HepG2 (cell line): ENCODE results near the gene WFDC10B. TPM values are rescaled to one million over a fixed set of nuclear protein-coding genes. Genes with fewer than 3 reads are reported as not detected.

Source experiments
- ARNTL ChIP-seq: sonication (generic); formaldehyde crosslinking; IDR thresholded peaks from 2 replicates; pipeline ENCODE4 v1.4.0; 2020; ENCODE audit warnings: mild to moderate bottlenecking, missing genetic modification reagents
- CBFB ChIP-seq: sonication (generic); formaldehyde crosslinking; IDR thresholded peaks from 2 replicates; pipeline ENCODE4 v1.4.0; 2020; ENCODE audit warnings: missing genetic modification reagents
- CREB1 ChIP-seq, 2 experiments: fragments of 450-650 bp in 1 of 2; IDR thresholded peaks; 2 replicates each; pipeline ENCODE4 v1.6.1; 2016 to 2017; ENCODE audit warnings: control low read depth in 1 of 2, mild to moderate bottlenecking in 1 of 2, missing compliant biosample characterization in 1 of 2, missing genetic modification characterization in 1 of 2
- CREM ChIP-seq, 2 experiments: sonication (generic) in 1 of 2; formaldehyde crosslinking in 1 of 2; IDR thresholded peaks; 2 replicates each; pipeline versions ENCODE4 v1.4.0 to v1.6.1; 2016 to 2020; ENCODE audit warnings: antibody characterized with exemption in 1 of 2, mild to moderate bottlenecking in 1 of 2, missing genetic modification reagents in 1 of 2
- EHMT2 ChIP-seq: fragments of 200-600 bp; sonication (generic); IDR thresholded peaks from 2 replicates; pipeline ENCODE4 v1.7.0; 2017; ENCODE audit warnings: antibody characterized with exemption, low read depth, low read length, borderline replicate concordance
- HDAC2 ChIP-seq: sonication (generic); formaldehyde crosslinking; IDR thresholded peaks from 2 replicates; pipeline ENCODE4 v1.4.0; 2020; ENCODE audit warnings: missing genetic modification reagents
- HMG20B ChIP-seq: conservative IDR thresholded peaks from 2 replicates; pipeline ENCODE4 v1.6.1; 2016; ENCODE audit warnings: missing genetic modification reagents, missing compliant biosample characterization
- HOXA7 ChIP-seq: sonication (generic); formaldehyde crosslinking; IDR thresholded peaks from 2 replicates; pipeline ENCODE4 v1.8.1; 2022; ENCODE audit warnings: mild to moderate bottlenecking, missing genetic modification reagents, moderate library complexity
- PAXIP1 ChIP-seq: sonication (generic); formaldehyde crosslinking; conservative IDR thresholded peaks from 2 replicates; pipeline ENCODE4 v1.4.0; 2020; ENCODE audit warnings: mild to moderate bottlenecking, missing genetic modification reagents, moderate library complexity
- RARA ChIP-seq: IDR thresholded peaks from 2 replicates; pipeline ENCODE4 v1.6.1; 2016; ENCODE audit warnings: missing genetic modification reagents, missing compliant biosample characterization
- SALL1 ChIP-seq: sonication (generic); formaldehyde crosslinking; IDR thresholded peaks from 2 replicates; pipeline ENCODE4 v1.8.0; 2022; ENCODE audit warnings: mild to moderate bottlenecking, missing genetic modification reagents
- ZNF292 ChIP-seq: sonication (generic); formaldehyde crosslinking; IDR thresholded peaks from 2 replicates; pipeline ENCODE4 v1.8.1; 2022; ENCODE audit warnings: mild to moderate bottlenecking, low read depth, missing genetic modification reagents, borderline replicate concordance
- ZNF337 ChIP-seq: sonication (generic); formaldehyde crosslinking; IDR thresholded peaks from 2 replicates; pipeline ENCODE4 v1.5.1; 2020; ENCODE audit warnings: missing genetic modification reagents, low read depth, mild to moderate bottlenecking, borderline replicate concordance
- ZNF614 ChIP-seq: IDR thresholded peaks from 2 replicates; pipeline ENCODE4 v1.6.1; 2018; ENCODE audit warnings: missing biosample characterization, missing genetic modification reagents, inconsistent platforms, borderline replicate concordance
- ZNF766 ChIP-seq: sonication (generic); formaldehyde crosslinking; IDR thresholded peaks from 2 replicates; pipeline ENCODE4 v1.5.0; 2020; ENCODE audit warnings: missing genetic modification reagents, borderline replicate concordance
- polyA plus RNA-seq, 8 experiments: library from polyadenylated mRNA; depleted of rRNA in 3 of 8; stranded (reverse) in 7 of 8; unstranded in 1 of 8; fragments of >200 nt; fragmentation: Illumina TruSeq in 4 of 8; extraction: Trizol in 4 of 8; gene quantifications; 2 replicates each; pipeline versions ENCODE4 v1.2.1 to v1.2.3, GENCODE V29; 2011 to 2016; ENCODE audit warnings: low read depth in 4 of 8, missing spikeins in 1 of 8, mixed read lengths in 1 of 8; ENCODE audit not compliant: insufficient read depth in 1 of 8
- total RNA-seq, 5 experiments: library from RNA; depleted of rRNA; stranded (reverse); fragments of >200 nt; fragmentation: Illumina TruSeq; extraction: Trizol; gene quantifications; 2 replicates each; pipeline ENCODE4 v1.2.3, GENCODE V29; 2016; ENCODE audit warnings: low read depth in 1 of 5
- TF ChIP-seq, protein P1 (sequence below): sonication (generic); formaldehyde crosslinking; IDR thresholded peaks from 2 replicates; pipeline ENCODE4 v1.8.0; 2022; ENCODE audit warnings: mild to moderate bottlenecking, missing genetic modification reagents, borderline replicate concordance
- TF ChIP-seq, protein P2 (sequence below): sonication (generic); formaldehyde crosslinking; IDR thresholded peaks from 2 replicates; pipeline ENCODE4 v1.4.0; 2020; ENCODE audit warnings: mild to moderate bottlenecking, missing genetic modification reagents, borderline replicate concordance
- TF ChIP-seq, protein P3 (sequence below): IDR thresholded peaks from 2 replicates; pipeline ENCODE4 v1.6.1; 2018; ENCODE audit warnings: missing genetic modification reagents, mild to moderate bottlenecking, missing compliant biosample characterization

The WFDC10B gene
- total and polyA plus RNA-seq, 2 of the 13 experiments (the other 11 are each of a cell fraction or from before 2014, with no cell fraction given), result 0.24 TPM; not detected in 1

- TF ChIP-seq ZNF614, result peak; percentile 77; the same call in 1 of the 2 replicates
- no peak for TF ChIP-seq CREB1 (IDR thresholded peaks at IDR 0.05)
- TF ChIP-seq CREB1 (CRISPR knock-in tag; IDR thresholded peaks at IDR 0.05), result peak; percentile 53; the same call in 1 of the 2 replicates
- TF ChIP-seq HDAC2 (CRISPR knock-in tag), result peak; percentile 77
- TF ChIP-seq HMG20B (CRISPR knock-in tag), result peak; percentile 89
- TF ChIP-seq ZNF337 (CRISPR knock-in tag), result no peak
- TF ChIP-seq, protein P1, sequence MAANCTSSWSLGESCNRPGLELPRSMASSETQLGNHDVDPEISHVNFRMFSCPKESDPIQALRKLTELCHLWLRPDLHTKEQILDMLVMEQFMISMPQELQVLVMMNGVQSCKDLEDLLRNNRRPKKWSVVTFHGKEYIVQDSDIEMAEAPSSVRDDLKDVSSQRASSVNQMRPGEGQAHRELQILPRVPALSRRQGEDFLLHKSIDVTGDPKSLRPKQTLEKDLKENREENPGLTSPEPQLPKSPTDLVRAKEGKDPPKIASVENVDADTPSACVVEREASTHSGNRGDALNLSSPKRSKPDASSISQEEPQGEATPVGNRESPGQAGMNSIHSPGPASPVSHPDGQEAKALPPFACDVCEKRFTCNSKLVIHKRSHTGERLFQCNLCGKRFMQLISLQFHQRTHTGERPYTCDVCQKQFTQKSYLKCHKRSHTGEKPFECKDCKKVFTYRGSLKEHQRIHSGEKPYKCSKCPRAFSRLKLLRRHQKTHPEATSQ, result 0 out of 2 replicates have a peak, but pooled peaks have one; percentile 34
- TF ChIP-seq ZNF292 (CRISPR knock-in tag), result 0 out of 2 replicates have a peak, but pooled peaks have one; percentile 44
- TF ChIP-seq HOXA7, result no peak
- TF ChIP-seq CBFB, result peak; percentile 98
- TF ChIP-seq, protein P2, sequence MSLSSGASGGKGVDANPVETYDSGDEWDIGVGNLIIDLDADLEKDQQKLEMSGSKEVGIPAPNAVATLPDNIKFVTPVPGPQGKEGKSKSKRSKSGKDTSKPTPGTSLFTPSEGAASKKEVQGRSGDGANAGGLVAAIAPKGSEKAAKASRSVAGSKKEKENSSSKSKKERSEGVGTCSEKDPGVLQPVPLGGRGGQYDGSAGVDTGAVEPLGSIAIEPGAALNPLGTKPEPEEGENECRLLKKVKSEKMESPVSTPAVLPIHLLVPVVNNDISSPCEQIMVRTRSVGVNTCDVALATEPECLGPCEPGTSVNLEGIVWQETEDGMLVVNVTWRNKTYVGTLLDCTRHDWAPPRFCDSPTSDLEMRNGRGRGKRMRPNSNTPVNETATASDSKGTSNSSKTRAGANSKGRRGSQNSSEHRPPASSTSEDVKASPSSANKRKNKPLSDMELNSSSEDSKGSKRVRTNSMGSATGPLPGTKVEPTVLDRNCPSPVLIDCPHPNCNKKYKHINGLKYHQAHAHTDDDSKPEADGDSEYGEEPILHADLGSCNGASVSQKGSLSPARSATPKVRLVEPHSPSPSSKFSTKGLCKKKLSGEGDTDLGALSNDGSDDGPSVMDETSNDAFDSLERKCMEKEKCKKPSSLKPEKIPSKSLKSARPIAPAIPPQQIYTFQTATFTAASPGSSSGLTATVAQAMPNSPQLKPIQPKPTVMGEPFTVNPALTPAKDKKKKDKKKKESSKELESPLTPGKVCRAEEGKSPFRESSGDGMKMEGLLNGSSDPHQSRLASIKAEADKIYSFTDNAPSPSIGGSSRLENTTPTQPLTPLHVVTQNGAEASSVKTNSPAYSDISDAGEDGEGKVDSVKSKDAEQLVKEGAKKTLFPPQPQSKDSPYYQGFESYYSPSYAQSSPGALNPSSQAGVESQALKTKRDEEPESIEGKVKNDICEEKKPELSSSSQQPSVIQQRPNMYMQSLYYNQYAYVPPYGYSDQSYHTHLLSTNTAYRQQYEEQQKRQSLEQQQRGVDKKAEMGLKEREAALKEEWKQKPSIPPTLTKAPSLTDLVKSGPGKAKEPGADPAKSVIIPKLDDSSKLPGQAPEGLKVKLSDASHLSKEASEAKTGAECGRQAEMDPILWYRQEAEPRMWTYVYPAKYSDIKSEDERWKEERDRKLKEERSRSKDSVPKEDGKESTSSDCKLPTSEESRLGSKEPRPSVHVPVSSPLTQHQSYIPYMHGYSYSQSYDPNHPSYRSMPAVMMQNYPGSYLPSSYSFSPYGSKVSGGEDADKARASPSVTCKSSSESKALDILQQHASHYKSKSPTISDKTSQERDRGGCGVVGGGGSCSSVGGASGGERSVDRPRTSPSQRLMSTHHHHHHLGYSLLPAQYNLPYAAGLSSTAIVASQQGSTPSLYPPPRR, result peak; percentile 51; the same call in 1 of the 2 replicates
- TF ChIP-seq ZNF766 (CRISPR knock-in tag), result no peak
- TF ChIP-seq, protein P3, sequence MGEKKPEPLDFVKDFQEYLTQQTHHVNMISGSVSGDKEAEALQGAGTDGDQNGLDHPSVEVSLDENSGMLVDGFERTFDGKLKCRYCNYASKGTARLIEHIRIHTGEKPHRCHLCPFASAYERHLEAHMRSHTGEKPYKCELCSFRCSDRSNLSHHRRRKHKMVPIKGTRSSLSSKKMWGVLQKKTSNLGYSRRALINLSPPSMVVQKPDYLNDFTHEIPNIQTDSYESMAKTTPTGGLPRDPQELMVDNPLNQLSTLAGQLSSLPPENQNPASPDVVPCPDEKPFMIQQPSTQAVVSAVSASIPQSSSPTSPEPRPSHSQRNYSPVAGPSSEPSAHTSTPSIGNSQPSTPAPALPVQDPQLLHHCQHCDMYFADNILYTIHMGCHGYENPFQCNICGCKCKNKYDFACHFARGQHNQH, result peak; percentile 67; the same call in 1 of the 2 replicates
- TF ChIP-seq ARNTL, result 0 out of 2 replicates have a peak, but pooled peaks have one; percentile 34
- TF ChIP-seq SALL1 (CRISPR knock-in tag), result peak; percentile 56; the same call in 1 of the 2 replicates
- TF ChIP-seq CREM (IDR thresholded peaks at IDR 0.05), result peak; percentile 55; the same call in 1 of the 2 replicates
- no peak for TF ChIP-seq CREM (CRISPR knock-in tag; IDR thresholded peaks at IDR 0.05)
- TF ChIP-seq EHMT2, result no peak; the same call in 1 of the 2 replicates
- TF ChIP-seq PAXIP1 (CRISPR knock-in tag), result peak; percentile 65
- peak; percentile 91 for TF ChIP-seq RARA (CRISPR knock-in tag)
These were observed 20.3 kb upstream of the WFDC10B start (continued) for GRCh38 chr20:45725134-45725533.
